HepG2 (cell line): ENCODE results near the gene CCT7. TPM values are rescaled to one million over a fixed set of nuclear protein-coding genes. Genes with fewer than 3 reads are reported as not detected.
A peak's percentile ranks its signal among the peaks of the same experiment; 100 is the strongest.

ENCODE experiments used
- ATAD3A ChIP-seq: sonication (generic); formaldehyde crosslinking; IDR thresholded peaks from 2 replicates; pipeline ENCODE4 v1.4.0; 2020; ENCODE audit warnings: missing genetic modification reagents
- CBX1 ChIP-seq: IDR thresholded peaks from one replicate; pipeline ENCODE4 v1.6.1; 2016; ENCODE audit warnings: antibody characterized with exemption, low read depth
- CHCHD3 ChIP-seq: sonication (generic); formaldehyde crosslinking; IDR thresholded peaks from 2 replicates; pipeline ENCODE4 v1.8.0; 2022; ENCODE audit warnings: mild to moderate bottlenecking, missing genetic modification reagents, moderate library complexity
- CTCF ChIP-seq: sonication (generic); formaldehyde crosslinking; IDR thresholded peaks from 2 replicates; pipeline ENCODE4 v1.5.0; 2020; ENCODE audit warnings: mild to moderate bottlenecking, missing genetic modification reagents, moderate library complexity
- GABPA ChIP-seq, 2 experiments: IDR thresholded peaks; 2 replicates each; pipeline ENCODE4 v1.6.1; 2011 to 2016; ENCODE audit warnings: low read depth in 2 of 2, low read length in 1 of 2, missing biosample characterization in 1 of 2, missing genetic modification characterization in 1 of 2
- GABPB1 ChIP-seq: IDR thresholded peaks from 2 replicates; pipeline ENCODE4 v1.6.1; 2016; ENCODE audit warnings: mild to moderate bottlenecking, missing genetic modification reagents, moderate library complexity, missing compliant biosample characterization
- HMGXB4 ChIP-seq, 2 experiments: sonication (generic) in 1 of 2; formaldehyde crosslinking in 1 of 2; IDR thresholded peaks; 2 replicates each; pipeline versions ENCODE4 v1.4.0 to v1.6.1; 2018 to 2020; ENCODE audit warnings: missing genetic modification reagents in 2 of 2, borderline replicate concordance in 1 of 2, low read depth in 1 of 2, mild to moderate bottlenecking in 1 of 2, missing biosample characterization in 1 of 2
- IRF9 ChIP-seq: sonication (generic); formaldehyde crosslinking; IDR thresholded peaks from 2 replicates; pipeline ENCODE4 v1.8.0; 2022; ENCODE audit warnings: missing genetic modification reagents, mild to moderate bottlenecking, borderline replicate concordance
- JUND ChIP-seq: sonication (generic); formaldehyde crosslinking; IDR thresholded peaks from 2 replicates; pipeline ENCODE4 v1.8.0; 2022; ENCODE audit warnings: mild to moderate bottlenecking, missing genetic modification reagents
- KDM2A ChIP-seq: sonication (generic); formaldehyde crosslinking; IDR thresholded peaks from 2 replicates; pipeline ENCODE4 v1.4.0; 2020; ENCODE audit warnings: low read depth, missing genetic modification reagents, borderline replicate concordance
- MAZ ChIP-seq, 2 experiments: sonication (generic) in 1 of 2; formaldehyde crosslinking in 1 of 2; IDR thresholded peaks; 2 replicates each; pipeline versions ENCODE4 v1.5.0 to v1.6.1; 2012 to 2020; ENCODE audit warnings: low read depth in 2 of 2, mild to moderate bottlenecking in 2 of 2, borderline replicate concordance in 1 of 2, improper control_type of control experiment in 1 of 2, low read length in 1 of 2, missing genetic modification reagents in 1 of 2, moderate library complexity in 1 of 2
- SAFB2 ChIP-seq: sonication (generic); formaldehyde crosslinking; IDR thresholded peaks from 2 replicates; pipeline ENCODE4 v1.5.1; 2020; ENCODE audit warnings: missing genetic modification reagents, low read depth, mild to moderate bottlenecking, borderline replicate concordance
- UBTF ChIP-seq: sonication (generic); formaldehyde crosslinking; IDR thresholded peaks from 2 replicates; pipeline ENCODE4 v1.4.0; 2020; ENCODE audit warnings: mild to moderate bottlenecking, missing genetic modification reagents
- ZNF317 ChIP-seq: sonication (generic); formaldehyde crosslinking; IDR thresholded peaks from 2 replicates; pipeline ENCODE4 v1.5.0; 2020; ENCODE audit warnings: mild to moderate bottlenecking, missing genetic modification reagents
- ZNF350 ChIP-seq: sonication (generic); formaldehyde crosslinking; IDR thresholded peaks from 2 replicates; pipeline ENCODE4 v1.4.0; 2020; ENCODE audit warnings: mild to moderate bottlenecking, low read depth, missing genetic modification reagents, borderline replicate concordance
- ZNF543 ChIP-seq: sonication (generic); formaldehyde crosslinking; IDR thresholded peaks from 2 replicates; pipeline ENCODE4 v1.4.0; 2020; ENCODE audit warnings: mild to moderate bottlenecking, missing genetic modification reagents
- ZNF605 ChIP-seq: sonication (generic); formaldehyde crosslinking; IDR thresholded peaks from 2 replicates; pipeline ENCODE4 v1.8.0; 2022; ENCODE audit warnings: mild to moderate bottlenecking, missing genetic modification reagents
- ZNF670 ChIP-seq: sonication (generic); formaldehyde crosslinking; IDR thresholded peaks from 2 replicates; pipeline ENCODE4 v1.8.0; 2022; ENCODE audit warnings: mild to moderate bottlenecking, missing genetic modification reagents, borderline replicate concordance
- ZNF782 ChIP-seq: sonication (generic); formaldehyde crosslinking; IDR thresholded peaks from 2 replicates; pipeline ENCODE4 v1.4.0; 2020; ENCODE audit warnings: missing genetic modification reagents, mild to moderate bottlenecking, borderline replicate concordance
- polyA plus RNA-seq, 8 experiments: library from polyadenylated mRNA; depleted of rRNA in 3 of 8; stranded (reverse) in 7 of 8; unstranded in 1 of 8; fragments of >200 nt; fragmentation: Illumina TruSeq in 4 of 8; extraction: Trizol in 4 of 8; gene quantifications; 2 replicates each; pipeline versions ENCODE4 v1.2.1 to v1.2.3, GENCODE V29; 2011 to 2016; ENCODE audit warnings: low read depth in 4 of 8, missing spikeins in 1 of 8, mixed read lengths in 1 of 8; ENCODE audit not compliant: insufficient read depth in 1 of 8
- total RNA-seq, 5 experiments: library from RNA; depleted of rRNA; stranded (reverse); fragments of >200 nt; fragmentation: Illumina TruSeq; extraction: Trizol; gene quantifications; 2 replicates each; pipeline ENCODE4 v1.2.3, GENCODE V29; 2016; ENCODE audit warnings: low read depth in 1 of 5

The CCT7 gene
- total and polyA plus RNA-seq, 2 of the 13 experiments (the other 11 are each of a cell fraction or from before 2014, with no cell fraction given), result 347 to 517 TPM

- peak; percentile 39; the same call in 1 of the 2 replicates for TF ChIP-seq IRF9 (CRISPR knock-in tag)
- TF ChIP-seq JUND, result no peak
- TF ChIP-seq GABPB1 (CRISPR knock-in tag), result peak; percentile 75
- peak; percentile 45 for TF ChIP-seq CTCF (CRISPR knock-in tag)
- TF ChIP-seq MAZ (IDR thresholded peaks at IDR 0.05; ENCODE audit: borderline replicate concordance, low read depth, low read length), result peak; percentile 2; the same call in 1 of the 2 replicates
- TF ChIP-seq MAZ (CRISPR knock-in tag; IDR thresholded peaks at IDR 0.05; ENCODE audit: low read depth), result peak; percentile 59; the same call in 1 of the 2 replicates
- peak; percentile 45; the same call in 1 of the 2 replicates for TF ChIP-seq CHCHD3 (CRISPR knock-in tag)
- no peak for TF ChIP-seq ATAD3A (CRISPR knock-in tag)
- peak; percentile 80; the same call in 1 of the 2 replicates for TF ChIP-seq ZNF543 (CRISPR knock-in tag)
- TF ChIP-seq ZNF670, result peak; percentile 51; the same call in 1 of the 2 replicates
- 0 out of 2 replicates have a peak, but pooled peaks have one; percentile 49 for TF ChIP-seq ZNF782 (CRISPR knock-in tag)
- TF ChIP-seq ZNF605 (CRISPR knock-in tag), result peak; percentile 75
- peak; percentile 48 for TF ChIP-seq CBX1
- peak; percentile 36; the same call in 1 of the 2 replicates for TF ChIP-seq ZNF317 (CRISPR knock-in tag)
- 0 out of 2 replicates have a peak, but pooled peaks have one; percentile 26 for TF ChIP-seq KDM2A (CRISPR knock-in tag)
- TF ChIP-seq GABPA (IDR thresholded peaks at IDR 0.05; ENCODE audit: low read depth, low read length), result no peak; the same call in 1 of the 2 replicates
- TF ChIP-seq GABPA (CRISPR knock-in tag; IDR thresholded peaks at IDR 0.05; ENCODE audit: low read depth), result peak; percentile 28
- TF ChIP-seq UBTF (CRISPR knock-in tag), result peak; percentile 61
- peak; percentile 16 to 23; a peak in 2 of 4 replicates for TF ChIP-seq HMGXB4 (CRISPR knock-in tag; IDR thresholded peaks at IDR 0.05; ENCODE audit: borderline replicate concordance in 1 of 2, low read depth in 1 of 2)
- peak; percentile 40; the same call in 1 of the 2 replicates for TF ChIP-seq ZNF350 (CRISPR knock-in tag)
- TF ChIP-seq SAFB2 (CRISPR knock-in tag), result peak; percentile 12; the same call in 1 of the 2 replicates
These were observed 50.4 kb downstream of the CCT7 start, which contains the start of gene FBXO41 (continued) for GRCh38 chr2:73284296-73285158.
